Measurements from ENCODE around the gene MATN3.

The MATN3 gene

DNA sequence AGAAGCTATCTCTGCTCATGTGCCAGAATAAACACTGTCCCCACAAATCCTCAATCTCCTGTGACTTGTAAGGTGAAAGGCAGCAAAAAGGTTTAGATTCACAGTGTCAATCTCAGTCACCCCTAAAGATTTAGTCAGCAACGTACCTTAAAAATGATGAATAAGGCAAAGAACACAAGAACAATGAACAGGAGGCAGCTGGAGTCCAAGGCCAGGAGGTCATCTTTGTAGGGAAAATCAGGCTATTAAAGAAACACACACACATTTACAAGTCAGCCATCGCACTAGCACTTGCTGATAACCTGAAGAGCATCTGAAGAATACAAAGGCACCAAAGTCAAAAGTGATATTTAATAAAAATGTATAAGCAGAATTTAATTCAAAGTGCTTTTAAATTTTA is 22.4 kb upstream of the MATN3 start:
- TF ChIP-seq, protein P1, sequence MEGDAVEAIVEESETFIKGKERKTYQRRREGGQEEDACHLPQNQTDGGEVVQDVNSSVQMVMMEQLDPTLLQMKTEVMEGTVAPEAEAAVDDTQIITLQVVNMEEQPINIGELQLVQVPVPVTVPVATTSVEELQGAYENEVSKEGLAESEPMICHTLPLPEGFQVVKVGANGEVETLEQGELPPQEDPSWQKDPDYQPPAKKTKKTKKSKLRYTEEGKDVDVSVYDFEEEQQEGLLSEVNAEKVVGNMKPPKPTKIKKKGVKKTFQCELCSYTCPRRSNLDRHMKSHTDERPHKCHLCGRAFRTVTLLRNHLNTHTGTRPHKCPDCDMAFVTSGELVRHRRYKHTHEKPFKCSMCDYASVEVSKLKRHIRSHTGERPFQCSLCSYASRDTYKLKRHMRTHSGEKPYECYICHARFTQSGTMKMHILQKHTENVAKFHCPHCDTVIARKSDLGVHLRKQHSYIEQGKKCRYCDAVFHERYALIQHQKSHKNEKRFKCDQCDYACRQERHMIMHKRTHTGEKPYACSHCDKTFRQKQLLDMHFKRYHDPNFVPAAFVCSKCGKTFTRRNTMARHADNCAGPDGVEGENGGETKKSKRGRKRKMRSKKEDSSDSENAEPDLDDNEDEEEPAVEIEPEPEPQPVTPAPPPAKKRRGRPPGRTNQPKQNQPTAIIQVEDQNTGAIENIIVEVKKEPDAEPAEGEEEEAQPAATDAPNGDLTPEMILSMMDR (IDR thresholded peaks at IDR 0.05; ENCODE audit: insufficient read depth, low read depth, low read length, missing control alignments): no peak
- H3K4me3 ChIP-seq (ENCODE audit: low read length): no peak overlapping the region
- no peak for DNase-seq (ENCODE audit: low read depth)

DNA sequence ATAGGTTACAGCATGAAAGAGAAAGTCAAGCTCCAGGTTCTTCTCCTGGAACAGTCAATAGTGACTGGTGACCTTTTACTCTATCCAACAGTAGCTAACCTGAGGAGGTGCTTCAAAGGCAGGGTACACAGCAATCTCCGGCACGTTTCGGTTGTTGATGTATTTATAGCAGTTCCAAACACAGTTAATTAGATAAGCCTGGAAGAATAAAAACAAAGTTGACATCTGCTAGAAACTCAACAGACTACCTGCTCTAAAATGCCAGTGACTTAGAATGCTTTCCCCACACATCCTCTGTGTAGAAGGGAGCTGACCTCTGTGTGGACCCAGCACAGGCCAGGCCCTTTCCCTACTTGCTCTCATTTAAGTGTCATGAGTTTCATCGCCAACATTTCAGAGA is 21.8 kb upstream of the MATN3 start:
- no peak for DNase-seq (ENCODE audit: low read depth)
- H3K4me3 ChIP-seq (ENCODE audit: low read length): no peak overlapping the region
- TF ChIP-seq, protein P1 (IDR thresholded peaks at IDR 0.05; ENCODE audit: insufficient read depth, low read depth, low read length, missing control alignments): no peak

DNA sequence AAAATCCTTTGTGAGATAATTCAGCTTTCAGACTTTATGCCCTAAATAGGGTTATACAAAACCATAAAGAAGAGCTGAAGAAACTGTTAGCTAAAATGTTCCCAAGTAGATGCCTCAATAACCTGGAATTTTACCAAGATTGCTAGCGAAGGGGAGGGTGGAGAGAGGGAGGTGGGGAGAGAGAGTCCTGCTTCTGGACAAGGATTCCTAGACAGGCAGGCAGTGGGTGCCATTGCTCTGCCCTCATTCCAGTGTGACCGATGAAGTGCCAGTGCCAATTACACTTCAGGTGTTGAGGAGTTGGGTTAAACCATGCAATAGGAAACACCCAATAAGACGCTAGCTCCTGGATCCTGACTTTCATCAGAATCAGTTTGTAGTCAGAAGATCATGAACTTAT is 20.9 kb upstream of the MATN3 start:
- TF ChIP-seq, protein P1 (IDR thresholded peaks at IDR 0.05; ENCODE audit: insufficient read depth, low read depth, low read length, missing control alignments): no peak
- DNase-seq (ENCODE audit: low read depth): no peak
- H3K4me3 ChIP-seq (ENCODE audit: low read length): no peak overlapping the region

DNA sequence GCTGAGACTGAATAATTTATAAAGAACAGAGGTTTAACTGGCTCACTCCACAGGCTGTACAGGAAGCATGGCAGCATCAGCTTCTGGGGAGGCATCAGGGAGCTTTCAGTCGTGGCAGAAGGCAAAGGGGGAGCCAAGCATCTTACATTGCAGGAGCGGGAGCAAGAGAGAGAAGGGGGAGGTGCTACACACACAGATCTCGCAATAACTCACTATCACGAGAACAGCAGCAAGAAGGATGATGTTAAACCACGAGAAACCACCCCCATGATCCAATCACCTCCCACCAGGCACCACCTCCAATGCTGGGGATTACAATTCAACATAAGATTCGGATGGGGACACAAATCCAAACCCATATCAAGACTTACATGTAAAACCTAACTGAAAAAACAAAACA is 17.8 kb upstream of the MATN3 start:
- TF ChIP-seq, protein P1 (IDR thresholded peaks at IDR 0.05; ENCODE audit: insufficient read depth, low read depth, low read length, missing control alignments): no peak
- H3K4me3 ChIP-seq (ENCODE audit: low read length): no peak overlapping the region
- DNase-seq (ENCODE audit: low read depth): no peak

DNA sequence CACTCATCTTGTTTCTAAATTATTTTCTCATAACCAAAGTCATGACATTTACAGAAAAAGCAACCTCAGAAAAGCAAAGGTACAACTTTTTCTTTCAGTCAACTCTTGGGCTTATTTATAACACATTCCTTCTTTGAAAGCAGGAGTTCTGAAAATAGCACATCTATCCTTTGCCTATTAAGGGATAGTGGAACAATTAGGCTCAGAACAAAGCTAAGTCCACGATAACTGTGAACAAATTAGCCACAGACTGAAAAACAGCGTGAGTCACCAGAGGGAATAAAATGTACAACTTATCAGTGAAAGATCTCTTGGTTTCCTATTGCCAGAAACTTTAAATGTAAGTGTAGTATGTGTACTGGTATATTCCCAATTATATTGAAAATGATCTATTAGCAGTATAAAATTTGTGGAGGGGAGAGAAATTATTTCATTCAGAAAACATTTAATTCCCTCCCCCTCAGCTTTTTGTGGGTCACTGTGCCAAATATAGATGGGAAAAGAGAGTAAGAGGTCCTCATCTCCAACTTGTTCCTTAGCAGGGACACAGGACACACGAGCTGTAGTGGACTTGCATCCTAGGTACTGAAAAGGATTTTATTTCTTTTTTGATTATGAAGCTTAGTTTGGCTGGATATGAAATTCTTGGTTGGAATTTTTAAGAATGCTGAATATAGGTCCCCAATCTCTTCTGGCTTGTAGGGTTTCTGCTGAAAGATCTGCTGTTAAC is 15.4 kb upstream of the MATN3 start:
- DNase-seq (ENCODE audit: low read depth): no peak
- no peak overlapping the region for H3K4me3 ChIP-seq (ENCODE audit: low read length)
- TF ChIP-seq, protein P1 (IDR thresholded peaks at IDR 0.05; ENCODE audit: insufficient read depth, low read depth, low read length, missing control alignments): no peak

DNA sequence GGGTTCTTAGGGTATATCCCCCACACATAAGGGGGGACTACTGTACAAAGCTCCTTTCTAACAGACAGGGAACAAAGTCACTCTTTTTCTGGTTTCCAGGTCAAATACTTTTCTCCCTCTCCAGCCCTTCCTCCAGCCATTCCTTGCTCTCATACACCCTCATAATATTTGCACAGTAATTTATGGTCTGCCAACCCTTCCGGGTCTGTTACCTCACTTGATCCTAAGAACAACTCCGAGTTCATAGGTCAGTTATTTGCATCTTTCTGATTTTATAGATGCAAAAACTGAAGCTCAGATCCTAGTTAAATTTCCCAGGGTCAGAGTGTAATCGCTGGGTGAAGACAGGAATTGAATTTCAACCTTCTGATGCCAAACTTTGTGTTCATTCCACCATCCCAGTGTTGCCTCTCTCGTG is 14.8 kb upstream of the MATN3 start:
- DNase-seq (ENCODE audit: low read depth): no peak
- TF ChIP-seq, protein P1 (IDR thresholded peaks at IDR 0.05; ENCODE audit: insufficient read depth, low read depth, low read length, missing control alignments): no peak
- H3K4me3 ChIP-seq (ENCODE audit: low read length): no peak overlapping the region

Data from epithelial cell of esophagus (primary cell).